Measurements from ENCODE around the gene EFNA2. TPM values are rescaled to one million over a fixed set of nuclear protein-coding genes. Genes with fewer than 3 reads are reported as not detected.
A peak's percentile ranks its signal among the peaks of the same experiment; 100 is the strongest.
"Not testable (repeated sequence)": the region's sequence is repeated elsewhere in the genome, so short reads cannot be mapped to it uniquely, and the experiment has no call there.

Gene EFNA2
- total and polyA plus RNA-seq, 2 donors = 0.09 to 0.21 TPM

DNA sequence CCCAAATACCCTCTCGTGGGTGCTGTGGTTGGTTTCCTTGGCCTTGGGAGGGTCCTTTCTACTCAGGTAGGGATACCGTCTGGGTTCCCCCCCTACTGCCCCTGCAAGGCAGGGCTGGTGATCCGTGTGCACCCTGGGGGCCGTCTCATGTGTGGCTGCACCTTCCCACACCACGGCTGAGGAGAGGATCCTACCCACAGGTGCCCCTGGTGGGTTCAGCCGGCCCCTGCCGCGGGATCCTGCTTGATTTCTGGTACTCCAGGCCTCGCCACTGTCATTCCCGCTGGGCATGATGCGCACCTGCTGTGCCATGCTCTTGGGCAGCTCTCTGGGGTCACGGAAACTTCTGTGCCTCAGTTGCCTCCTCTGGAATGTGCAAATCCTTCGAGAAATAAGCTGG lies 30.8 kb downstream of the EFNA2 start:
- no peaks in the 10 kb centered on the region for H3K9me3 ChIP-seq (ENCODE audit: control insufficient read depth in 2 of 2, insufficient read depth in 1 of 2, low read length in 1 of 2)
- H3K27me3 ChIP-seq (ENCODE audit: control insufficient read depth in 2 of 2, insufficient read depth in 1 of 2, low read length in 1 of 2) = peaks cover 24 to 75% of the 10 kb centered on the region in 2 donors
- H3K4me1 ChIP-seq (ENCODE audit: control insufficient read depth in 2 of 2, insufficient read depth in 2 of 2, low read length in 2 of 2) = no peaks in the 10 kb centered on the region
- H3K36me3 ChIP-seq (ENCODE audit: control insufficient read depth in 2 of 2, insufficient read depth in 2 of 2, low read length in 1 of 2) = no peaks in the 10 kb centered on the region
- H3K4me3 ChIP-seq (ENCODE audit: low read length in 2 of 2) = no peak overlapping the region
- 79% methylated on average over 13 of the region's 13 CpGs for WGBS
- H3K27ac ChIP-seq (ENCODE audit: low read depth in 1 of 2, low read length in 1 of 2) = no peak overlapping the region
- DNase-seq (ENCODE audit: low read depth in 6 of 9, low spot score in 9 of 9) = no peak

DNA sequence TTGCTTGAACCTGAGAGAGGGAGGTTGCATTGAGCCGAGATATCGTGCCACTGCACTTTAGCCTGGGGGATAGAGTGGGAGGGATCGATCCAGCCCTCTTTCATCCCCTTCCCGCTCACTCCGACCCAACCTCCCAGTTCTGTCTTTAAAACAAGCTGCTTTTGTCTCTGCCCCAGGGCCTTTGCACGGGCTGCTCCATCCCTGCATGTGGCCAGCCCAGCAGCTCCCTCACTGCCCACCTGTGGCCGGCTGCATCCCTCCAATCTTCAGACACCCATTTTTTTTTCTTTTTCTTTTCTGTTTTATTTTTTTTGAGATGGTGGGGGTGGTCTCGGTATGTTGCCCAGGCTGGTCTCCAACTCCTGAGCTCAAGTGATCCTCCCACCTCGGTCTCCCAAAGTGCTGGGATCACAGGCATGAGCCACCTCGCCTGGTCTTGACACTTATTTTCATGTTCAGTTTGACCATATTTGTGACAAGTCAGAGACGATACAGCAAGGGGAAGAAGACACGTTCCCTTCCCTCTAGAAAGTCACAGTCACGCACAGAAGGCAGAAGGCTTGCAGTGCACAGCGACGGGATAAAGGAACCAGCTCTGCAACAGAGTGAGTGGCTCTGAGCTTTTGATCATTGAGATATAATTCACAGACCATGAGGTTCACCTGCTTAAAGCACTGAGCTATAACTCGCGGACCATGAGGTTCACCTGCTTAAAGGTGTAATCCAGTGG lies 31.8 kb downstream of the EFNA2 start:
- Histone ChIP-seq H3K27me3 (ENCODE audit: control insufficient read depth in 2 of 2, insufficient read depth in 1 of 2, low read length in 1 of 2) (peaks cover 26 to 82% of the 10 kb centered on the region in 2 donors), H3K4me1 (ENCODE audit: control insufficient read depth in 2 of 2, insufficient read depth in 2 of 2, low read length in 2 of 2) (no peaks in the 10 kb centered on the region), H3K27ac (ENCODE audit: low read depth in 1 of 2, low read length in 1 of 2) (no peak overlapping the region), H3K9me3 (ENCODE audit: control insufficient read depth in 2 of 2, insufficient read depth in 1 of 2, low read length in 1 of 2) (no peaks in the 10 kb centered on the region), H3K36me3 (ENCODE audit: control insufficient read depth in 2 of 2, insufficient read depth in 2 of 2, low read length in 1 of 2) (no peaks in the 10 kb centered on the region), H3K4me3 (ENCODE audit: low read length in 2 of 2) (no peak overlapping the region)
- no peak for DNase-seq (ENCODE audit: low read depth in 6 of 9, low spot score in 9 of 9)
- WGBS = 82% methylated on average over 17 of the region's 17 CpGs

DNA sequence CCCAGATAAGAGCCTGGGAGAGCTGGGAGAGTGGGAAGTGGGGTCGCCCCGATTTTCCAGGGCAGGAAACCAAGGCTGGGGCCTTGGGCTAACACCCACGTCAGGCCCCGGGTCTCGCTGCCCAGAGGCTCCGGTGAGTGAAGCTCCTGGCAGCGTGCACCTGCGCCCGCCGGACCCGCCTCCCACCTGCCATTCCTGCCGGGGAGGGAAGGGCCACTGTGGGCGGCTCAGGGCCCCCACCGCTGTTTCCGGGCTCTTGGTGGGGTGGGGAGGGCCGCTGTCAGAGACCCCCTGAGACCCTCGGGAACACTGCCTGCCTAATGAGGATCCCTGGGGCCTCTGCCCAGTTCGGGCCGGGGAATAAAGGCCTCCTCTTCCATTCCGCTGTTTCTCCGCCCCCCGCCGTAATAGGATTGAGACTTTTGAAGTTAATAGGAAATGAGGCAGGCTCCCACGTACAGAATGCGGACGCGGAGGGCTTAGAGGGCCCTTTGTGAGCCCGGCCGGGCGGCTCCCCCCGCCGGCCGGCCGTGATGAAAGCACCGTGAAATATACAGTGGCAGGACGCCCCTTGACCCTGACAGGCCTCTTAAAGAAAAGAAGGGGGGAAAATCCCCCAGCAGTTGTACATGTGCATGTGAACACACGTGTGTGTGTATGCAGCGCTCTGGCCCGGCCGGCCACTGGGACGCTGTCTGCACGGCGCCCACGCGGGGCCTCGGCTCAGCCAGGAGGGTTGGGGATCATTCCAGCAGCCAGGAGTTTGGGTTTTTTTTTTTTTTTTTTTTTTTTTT lies 33.2 kb downstream of the EFNA2 start:
- H3K4me1 ChIP-seq (ENCODE audit: control insufficient read depth in 2 of 2, insufficient read depth in 2 of 2, low read length in 2 of 2) = no peaks in the 10 kb centered on the region
- H3K27me3 ChIP-seq (ENCODE audit: control insufficient read depth in 2 of 2, insufficient read depth in 1 of 2, low read length in 1 of 2) = peaks cover 31 to 85% of the 10 kb centered on the region in 2 donors
- no peaks in the 10 kb centered on the region for H3K9me3 ChIP-seq (ENCODE audit: control insufficient read depth in 2 of 2, insufficient read depth in 1 of 2, low read length in 1 of 2)
- no peaks in the 10 kb centered on the region for H3K36me3 ChIP-seq (ENCODE audit: control insufficient read depth in 2 of 2, insufficient read depth in 2 of 2, low read length in 1 of 2)
- peak overlapping the region in 1 of 2 donors; percentile 42 for H3K27ac ChIP-seq (ENCODE audit: low read depth in 1 of 2, low read length in 1 of 2)
- peak overlapping the region in 1 of 2 donors; percentile 52 for H3K4me3 ChIP-seq (ENCODE audit: low read length in 2 of 2)
- 47% methylated on average over 46 of the region's 46 CpGs for WGBS
- DNase-seq (ENCODE audit: low read depth in 6 of 9, low spot score in 9 of 9) = no peak

DNA sequence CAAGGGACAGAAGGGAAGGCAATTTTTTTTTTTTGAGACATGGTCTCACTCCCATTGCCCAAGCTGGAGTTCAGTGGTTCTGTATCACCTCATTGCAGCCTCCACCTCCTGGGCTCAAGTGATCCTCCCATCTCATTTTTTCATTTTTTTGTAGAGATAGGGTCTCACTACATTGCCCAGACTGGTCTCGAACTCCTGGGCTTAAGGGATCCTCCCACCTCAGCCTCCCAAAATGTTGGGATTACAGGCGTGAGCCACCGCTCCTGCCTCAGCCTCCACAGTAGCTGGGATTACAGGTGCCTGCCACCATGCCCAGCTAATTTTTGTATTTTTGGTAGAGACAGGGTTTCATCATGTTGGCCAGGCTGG lies 34.6 kb downstream of the EFNA2 start:
- WGBS = 91% methylated on average over 3 of the region's 3 CpGs
- H3K27ac ChIP-seq (ENCODE audit: low read depth in 1 of 2, low read length in 1 of 2); H3K36me3 ChIP-seq (ENCODE audit: control insufficient read depth in 2 of 2, insufficient read depth in 2 of 2, low read length in 1 of 2); DNase-seq (ENCODE audit: low read depth in 6 of 9, low spot score in 9 of 9); H3K4me3 ChIP-seq (ENCODE audit: low read length in 2 of 2); H3K4me1 ChIP-seq (ENCODE audit: control insufficient read depth in 2 of 2, insufficient read depth in 2 of 2, low read length in 2 of 2); H3K9me3 ChIP-seq (ENCODE audit: control insufficient read depth in 2 of 2, insufficient read depth in 1 of 2, low read length in 1 of 2): not testable (repeated sequence)
- peaks cover 43 to 85% of the 10 kb centered on the region in 2 donors for H3K27me3 ChIP-seq (ENCODE audit: control insufficient read depth in 2 of 2, insufficient read depth in 1 of 2, low read length in 1 of 2)

DNA sequence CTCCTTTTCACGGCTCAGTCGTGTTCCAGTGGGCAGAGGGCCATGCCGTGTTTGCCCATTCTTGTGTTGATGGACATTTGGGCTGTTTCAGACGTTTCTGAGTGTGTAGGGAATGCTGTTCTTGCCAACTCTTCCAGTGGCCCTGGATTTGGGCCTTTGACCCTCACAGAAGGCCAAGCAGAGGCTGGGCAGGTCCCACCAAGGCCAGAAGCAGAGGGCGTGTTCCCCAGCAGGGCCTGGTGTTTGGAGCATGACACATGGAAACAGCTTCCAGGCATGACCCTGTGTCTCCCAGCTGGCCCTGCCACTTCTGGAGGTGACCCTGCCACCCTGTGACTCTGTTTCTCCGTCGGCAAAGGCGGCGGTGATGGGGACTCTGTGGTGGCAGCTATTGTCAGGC lies 35.9 kb downstream of the EFNA2 start:
- WGBS = 95% methylated on average over 9 of the region's 9 CpGs
- peaks cover 0 to 10% of the 10 kb centered on the region in 2 donors for H3K9me3 ChIP-seq (ENCODE audit: control insufficient read depth in 2 of 2, insufficient read depth in 1 of 2, low read length in 1 of 2)
- no peaks in the 10 kb centered on the region for H3K36me3 ChIP-seq (ENCODE audit: control insufficient read depth in 2 of 2, insufficient read depth in 2 of 2, low read length in 1 of 2)
- peaks cover 0 to 7% of the 10 kb centered on the region in 2 donors for H3K4me1 ChIP-seq (ENCODE audit: control insufficient read depth in 2 of 2, insufficient read depth in 2 of 2, low read length in 2 of 2)
- no peak overlapping the region for H3K27ac ChIP-seq (ENCODE audit: low read depth in 1 of 2, low read length in 1 of 2)
- no peak overlapping the region for H3K4me3 ChIP-seq (ENCODE audit: low read length in 2 of 2)
- no peak for DNase-seq (ENCODE audit: low read depth in 6 of 9, low spot score in 9 of 9)
- peaks cover 39 to 85% of the 10 kb centered on the region in 2 donors for H3K27me3 ChIP-seq (ENCODE audit: control insufficient read depth in 2 of 2, insufficient read depth in 1 of 2, low read length in 1 of 2)

DNA sequence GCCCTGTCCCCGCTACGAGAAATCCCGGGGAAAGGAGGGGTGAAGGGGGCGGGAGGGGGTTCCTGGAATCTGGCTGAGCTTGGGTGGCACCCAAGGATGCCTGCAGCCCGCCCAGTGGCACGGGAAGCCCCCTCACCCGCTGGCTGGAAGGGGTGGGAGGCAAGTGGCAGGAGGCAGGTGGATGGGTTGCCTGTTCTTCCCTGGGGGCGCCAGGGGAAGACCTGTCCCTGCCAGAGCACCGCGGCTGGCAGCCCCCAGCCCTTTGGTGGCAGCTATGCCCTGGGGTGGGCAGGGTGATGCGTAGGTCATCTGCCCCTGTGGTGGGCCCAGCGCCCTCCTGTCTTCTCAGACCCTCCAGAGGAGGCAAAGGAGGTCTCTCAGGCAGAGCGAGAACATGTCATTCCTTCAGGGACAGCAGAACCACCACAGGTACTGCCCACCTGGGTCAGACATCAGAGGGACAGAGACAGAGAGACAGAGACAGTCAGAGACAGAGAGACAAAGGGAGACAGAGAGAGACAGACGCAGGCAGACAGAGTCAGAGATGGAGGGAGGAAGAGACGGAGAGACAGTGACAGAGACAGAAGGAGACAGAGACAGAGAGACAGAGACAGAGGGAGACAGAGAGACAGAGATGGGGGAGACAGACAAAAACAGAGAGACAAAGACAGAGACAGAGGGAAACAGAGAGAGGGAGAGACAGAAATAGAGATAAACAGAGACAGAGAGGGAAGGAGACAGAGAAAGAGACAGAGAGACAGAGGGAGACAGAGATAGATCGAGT lies 36.7 kb downstream of the EFNA2 start:
- no peak for DNase-seq (ENCODE audit: low read depth in 6 of 9, low spot score in 9 of 9)
- 94% methylated on average over 16 of the region's 16 CpGs for WGBS
- peaks cover 33 to 84% of the 10 kb centered on the region in 2 donors for H3K27me3 ChIP-seq (ENCODE audit: control insufficient read depth in 2 of 2, insufficient read depth in 1 of 2, low read length in 1 of 2)

DNA sequence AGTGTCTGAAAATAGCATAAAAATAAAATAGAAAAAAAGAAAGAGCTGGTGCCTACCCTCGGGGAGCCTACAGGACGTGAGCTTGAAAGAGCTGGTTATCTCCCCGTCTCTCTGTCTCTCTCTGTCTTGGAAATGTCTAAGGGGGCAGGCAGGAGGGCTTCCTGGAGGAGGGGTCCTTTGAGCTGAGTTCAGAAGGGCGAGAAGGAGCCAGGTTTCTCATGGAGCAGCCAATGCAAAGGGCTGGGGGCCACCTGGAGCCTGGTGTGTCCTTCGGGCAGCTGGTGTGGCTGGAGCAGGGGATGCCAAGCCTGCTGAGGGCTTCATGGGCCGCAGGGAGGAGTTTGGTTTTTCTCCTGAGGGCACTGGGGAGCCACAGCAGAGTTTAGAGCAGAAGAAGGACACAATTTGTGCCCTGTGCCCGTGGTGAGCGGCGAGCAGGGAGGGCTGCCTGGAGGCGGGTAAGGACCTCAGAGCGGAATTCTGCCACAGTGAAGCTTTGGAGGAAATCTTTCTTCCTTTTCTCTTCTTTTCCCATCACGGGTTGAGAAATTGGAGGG lies 38.7 kb downstream of the EFNA2 start:
- no peaks in the 10 kb centered on the region for H3K36me3 ChIP-seq (ENCODE audit: control insufficient read depth in 2 of 2, insufficient read depth in 2 of 2, low read length in 1 of 2)
- H3K4me1 ChIP-seq (ENCODE audit: control insufficient read depth in 2 of 2, insufficient read depth in 2 of 2, low read length in 2 of 2) = peaks cover 0 to 11% of the 10 kb centered on the region in 2 donors
- H3K4me3 ChIP-seq (ENCODE audit: low read length in 2 of 2) = no peak overlapping the region
- H3K9me3 ChIP-seq (ENCODE audit: control insufficient read depth in 2 of 2, insufficient read depth in 1 of 2, low read length in 1 of 2) = peaks cover 0 to 10% of the 10 kb centered on the region in 2 donors
- no peak overlapping the region for H3K27ac ChIP-seq (ENCODE audit: low read depth in 1 of 2, low read length in 1 of 2)
- WGBS = 82% methylated on average over 12 of the region's 12 CpGs
- no peak for DNase-seq (ENCODE audit: low read depth in 6 of 9, low spot score in 9 of 9)
- H3K27me3 ChIP-seq (ENCODE audit: control insufficient read depth in 2 of 2, insufficient read depth in 1 of 2, low read length in 1 of 2) = peaks cover 29 to 68% of the 10 kb centered on the region in 2 donors

More for the DNA sequence above, 36.7 kb downstream of the EFNA2 start:
- no peak overlapping the region for H3K27ac ChIP-seq (ENCODE audit: low read depth in 1 of 2, low read length in 1 of 2)
- no peak overlapping the region for H3K4me3 ChIP-seq (ENCODE audit: low read length in 2 of 2)
- no peaks in the 10 kb centered on the region for H3K36me3 ChIP-seq (ENCODE audit: control insufficient read depth in 2 of 2, insufficient read depth in 2 of 2, low read length in 1 of 2)
- H3K4me1 ChIP-seq (ENCODE audit: control insufficient read depth in 2 of 2, insufficient read depth in 2 of 2, low read length in 2 of 2) = peaks cover 0 to 9% of the 10 kb centered on the region in 2 donors
- H3K9me3 ChIP-seq (ENCODE audit: control insufficient read depth in 2 of 2, insufficient read depth in 1 of 2, low read length in 1 of 2) = peaks cover 0 to 10% of the 10 kb centered on the region in 2 donors

DNA sequence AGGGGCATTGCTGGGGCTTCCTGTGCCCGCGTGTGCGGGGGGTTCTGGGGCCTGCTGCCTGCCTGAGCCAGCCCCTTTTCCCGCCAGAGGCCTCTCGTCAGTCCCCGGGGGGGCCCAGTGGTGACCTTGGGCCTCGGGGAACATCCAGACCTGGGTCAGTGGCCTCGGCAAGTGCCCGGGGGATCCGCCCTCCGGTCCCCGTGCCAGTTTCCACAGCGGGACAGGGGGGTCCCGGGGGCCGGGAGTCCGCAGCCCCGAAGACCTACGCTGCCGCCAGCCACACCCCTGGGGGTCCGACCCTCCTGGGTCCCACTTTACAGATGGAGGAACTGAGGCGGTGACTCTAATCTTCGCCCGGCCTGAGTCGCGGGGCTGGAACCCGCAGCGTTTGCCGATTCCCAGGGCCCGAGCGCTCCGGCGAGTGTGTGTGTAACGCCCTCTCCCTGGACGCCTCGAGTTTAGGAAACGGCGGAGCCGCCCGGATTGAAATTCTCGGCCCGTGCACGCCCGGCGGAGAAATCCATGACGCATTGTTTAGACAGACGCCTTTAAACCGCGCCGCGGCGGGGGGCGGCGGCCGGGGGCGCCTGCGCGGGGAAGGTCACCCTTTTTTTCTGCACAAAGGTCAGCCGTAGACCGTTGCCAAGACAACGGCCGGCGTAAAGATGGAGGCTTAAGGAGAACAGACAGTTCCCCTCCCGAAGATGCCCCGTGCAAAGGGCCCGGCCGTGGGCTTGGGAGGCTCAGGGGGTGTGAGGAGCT lies 39.3 kb downstream of the EFNA2 start:
- H3K9me3 ChIP-seq (ENCODE audit: control insufficient read depth in 2 of 2, insufficient read depth in 1 of 2, low read length in 1 of 2) = peaks cover 0 to 10% of the 10 kb centered on the region in 2 donors
- H3K27ac ChIP-seq (ENCODE audit: low read depth in 1 of 2, low read length in 1 of 2) = no peak overlapping the region
- peaks cover 29 to 65% of the 10 kb centered on the region in 2 donors for H3K27me3 ChIP-seq (ENCODE audit: control insufficient read depth in 2 of 2, insufficient read depth in 1 of 2, low read length in 1 of 2)
- peaks cover 0 to 11% of the 10 kb centered on the region in 2 donors for H3K4me1 ChIP-seq (ENCODE audit: control insufficient read depth in 2 of 2, insufficient read depth in 2 of 2, low read length in 2 of 2)
- H3K36me3 ChIP-seq (ENCODE audit: control insufficient read depth in 2 of 2, insufficient read depth in 2 of 2, low read length in 1 of 2) = no peaks in the 10 kb centered on the region
- WGBS = 6% methylated on average over 66 of the region's 66 CpGs
- no peak overlapping the region for H3K4me3 ChIP-seq (ENCODE audit: low read length in 2 of 2)
- peak in 1 of 9 donors; percentile 7 for DNase-seq (ENCODE audit: low read depth in 6 of 9, low spot score in 9 of 9)
